A549 (cell line): ENCODE data around the gene ITGA7. TPM values are rescaled to one million over a fixed set of nuclear protein-coding genes. Genes with fewer than 3 reads are reported as not detected.
A peak's percentile ranks its signal among the peaks of the same experiment; 100 is the strongest.

ENCODE experiments used
- ATAC-seq, 2 experiments: fragments of 200-7000 bp in 1 of 2; fragments of >200 bp in 1 of 2; cut with Nextera tagmentation in 1 of 2; cut with Tn5 transposase in 1 of 2; 3 replicates each; pipeline versions ENCODE4 v1.8.0 to v1.9.1; 2018 to 2020; ENCODE audit warnings: mild to moderate bottlenecking in 1 of 2, moderate library complexity in 1 of 2
- CTCF ChIA-PET: fragments of 300-600 bp; sonication (Branson Sonifier 250); formaldehyde crosslinking; extraction: SDS; loops from one replicate; lab custom pipeline; 2021; ENCODE audit warnings: antibody characterized with exemption, inconsistent platforms; lab: Yijun Ruan, JAX
- POLR2A ChIA-PET: fragments of 350-600 bp; formaldehyde crosslinking; extraction: SDS; loops from one replicate; lab custom pipeline; 2021; ENCODE audit warnings: antibody characterized with exemption, inconsistent platforms; lab: Yijun Ruan, JAX
- DNase-seq, 2 experiments: peaks; one replicate each; pipeline versions ENCODE4 v3.0.0 to v3.0.0-alpha.2; 2011 to 2016; ENCODE audit warnings: low read depth in 1 of 2, low spot score in 1 of 2
- FAIRE-seq: peaks from 2 replicates; lab custom pipeline; 2011; peaks lifted over from hg19 to GRCh38; lab: Jason Lieb, UNC
- H3K27ac ChIP-seq, 2 experiments: fragments of >200 bp; sonication (Bioruptor Twin); formaldehyde crosslinking; 3 replicates each; pipeline ENCODE4 v1.5.1; 2016 to 2017
- H3K4me1 ChIP-seq: fragments of >200 bp; sonication (Bioruptor Twin); formaldehyde crosslinking; 3 replicates; pipeline ENCODE4 v1.6.1; 2016
- H3K4me2 ChIP-seq: fragments of >200 bp; sonication (Bioruptor Twin); formaldehyde crosslinking; 3 replicates; pipeline ENCODE4 v1.6.1; 2016
- H3K4me3 ChIP-seq: fragments of >200 bp; sonication (Bioruptor Twin); formaldehyde crosslinking; 3 replicates; pipeline ENCODE4 v1.5.1; 2016
- H3K9me3 ChIP-seq: fragments of >200 bp; sonication (Bioruptor Twin); formaldehyde crosslinking; 3 replicates; pipeline ENCODE4 v1.6.1; 2016
- CBX2 ChIP-seq: fragments of 200-600 bp; sonication (generic); IDR thresholded peaks from 2 replicates; pipeline ENCODE4 v1.6.1; 2016; ENCODE audit warnings: low read depth, mild to moderate bottlenecking, borderline replicate concordance
- CHD2 ChIP-seq: fragments of 150-350 bp; IDR thresholded peaks from 2 replicates; pipeline ENCODE4 v1.6.1; 2014; ENCODE audit warnings: low read length; ENCODE audit not compliant: partially characterized antibody
- CHD4 ChIP-seq: fragments of 200-600 bp; sonication (generic); IDR thresholded peaks from 2 replicates; pipeline ENCODE4 v1.6.1; 2016; ENCODE audit warnings: antibody characterized with exemption, mild to moderate bottlenecking, borderline replicate concordance
- EHF ChIP-seq: fragments of 250-450 bp; sonication (Bioruptor Pico); IDR thresholded peaks from 2 replicates; pipeline ENCODE4 v1.5.0; 2020; ENCODE audit warnings: mild to moderate bottlenecking
- EP300 ChIP-seq, 2 experiments: fragments of >200 bp; sonication (Bioruptor Twin); formaldehyde crosslinking; IDR thresholded peaks; 2 replicates in 1 of 2; 3 replicates in 1 of 2; pipeline ENCODE4 v1.6.1; 2016 to 2017
- ESRRA ChIP-seq: fragments of 150-350 bp; IDR thresholded peaks from 2 replicates; pipeline ENCODE4 v1.6.1; 2014; ENCODE audit warnings: mild to moderate bottlenecking, low read length, borderline replicate concordance
- FOSL2 ChIP-seq, 2 experiments: fragments of 450-650 bp in 1 of 2; fragments of >200 bp in 1 of 2; sonication (Bioruptor Twin) in 1 of 2; formaldehyde crosslinking; IDR thresholded peaks; 2 replicates each; pipeline versions ENCODE4 v1.5.0 to v1.6.1; 2016 to 2020; ENCODE audit warnings: mild to moderate bottlenecking in 1 of 2, moderate library complexity in 1 of 2
- FOXS1 ChIP-seq: fragments of 250-450 bp; sonication (Bioruptor Pico); IDR thresholded peaks from 2 replicates; pipeline ENCODE4 v1.5.0; 2020; ENCODE audit warnings: mild to moderate bottlenecking, moderate library complexity
- GATA3 ChIP-seq: IDR thresholded peaks from 2 replicates; pipeline ENCODE4 v1.6.1; 2012; ENCODE audit warnings: borderline replicate concordance
- HDAC2 ChIP-seq: fragments of 200-600 bp; sonication (generic); IDR thresholded peaks from 2 replicates; pipeline ENCODE4 v1.6.1; 2016
- HEYL ChIP-seq: fragments of 250-450 bp; sonication (Bioruptor Pico); IDR thresholded peaks from 2 replicates; pipeline ENCODE4 v1.8.0; 2021; ENCODE audit warnings: mild to moderate bottlenecking, moderate library complexity
- JUN ChIP-seq, 2 experiments: fragments of >200 bp; sonication (Bioruptor Twin); formaldehyde crosslinking; IDR thresholded peaks; 2 replicates in 1 of 2; 3 replicates in 1 of 2; pipeline ENCODE4 v1.6.1; 2016 to 2017
- MAFK ChIP-seq: fragments of 450-650 bp; IDR thresholded peaks from 2 replicates; pipeline ENCODE4 v1.6.1; 2014; ENCODE audit not compliant: partially characterized antibody
- MYC ChIP-seq: IDR thresholded peaks from 2 replicates; pipeline ENCODE4 v1.6.1; 2012; ENCODE audit warnings: mild to moderate bottlenecking, inconsistent platforms, low read length, improper control_type of control experiment, borderline replicate concordance
- NPAS2 ChIP-seq: fragments of 250-450 bp; sonication (Bioruptor Pico); IDR thresholded peaks from 2 replicates; pipeline ENCODE4 v1.8.0; 2022; ENCODE audit warnings: mild to moderate bottlenecking, moderate library complexity, borderline replicate concordance
- RARB ChIP-seq: fragments of 250-450 bp; sonication (Bioruptor Pico); IDR thresholded peaks from 2 replicates; pipeline ENCODE4 v1.8.0; 2021; ENCODE audit warnings: mild to moderate bottlenecking, moderate library complexity
- RNF2 ChIP-seq: fragments of 200-600 bp; sonication (generic); IDR thresholded peaks from 2 replicates; pipeline ENCODE4 v1.6.1; 2016; ENCODE audit warnings: low read depth, mild to moderate bottlenecking, antibody characterized with exemption, moderate library complexity, borderline replicate concordance
- TFCP2L1 ChIP-seq: fragments of 250-450 bp; sonication (Bioruptor Pico); IDR thresholded peaks from 2 replicates; pipeline ENCODE4 v1.5.0; 2021; ENCODE audit warnings: mild to moderate bottlenecking
- ZNF302 ChIP-seq: fragments of 250-450 bp; sonication (Bioruptor Pico); IDR thresholded peaks from 2 replicates; pipeline ENCODE4 v1.9.0; 2021; ENCODE audit warnings: inconsistent platforms, mild to moderate bottlenecking, moderate library complexity
- ZSCAN20 ChIP-seq: fragments of 250-450 bp; sonication (Bioruptor Pico); IDR thresholded peaks from 2 replicates; pipeline ENCODE4 v1.8.0; 2022; ENCODE audit warnings: mild to moderate bottlenecking, moderate library complexity
- WGBS: methylation state at CpG from one replicate; pipeline ENCODE4 v1.1.6; 2017; ENCODE audit errors: missing lambda C conversion rate; 5-methylcytosine and 5-hydroxymethylcytosine counted together
- polyA plus RNA-seq, 4 experiments: library from polyadenylated mRNA; depleted of rRNA in 3 of 4; stranded (reverse); fragments of >200 nt; fragmentation: RNase III in 1 of 4; extraction: RNeasy Plus Mini Kit Qiagen cat#74134 plus additional on column Dnase treatment in 1 of 4; gene quantifications; 2 replicates in 3 of 4; 3 replicates in 1 of 4; pipeline ENCODE4 v1.2.3, GENCODE V29; 2011 to 2017
- TF ChIP-seq, protein P1 (sequence below): fragments of 250-450 bp; sonication (Bioruptor Pico); IDR thresholded peaks from 2 replicates; pipeline ENCODE4 v1.5.0; 2021; ENCODE audit warnings: mild to moderate bottlenecking, moderate library complexity, borderline replicate concordance
- TF ChIP-seq, protein P2 (sequence below): fragments of >200 bp; sonication (Bioruptor Twin); formaldehyde crosslinking; IDR thresholded peaks from 2 replicates; pipeline ENCODE4 v1.6.1; 2016
- TF ChIP-seq, protein P3 (sequence below): fragments of >200 bp; sonication (Bioruptor Twin); formaldehyde crosslinking; IDR thresholded peaks from 3 replicates; pipeline ENCODE4 v1.5.1; 2016

Gene ITGA7
- polyA plus RNA-seq, 2 of the 4 experiments (the other 2 are of a cell fraction), result 1.4 to 1.9 TPM

DNA sequence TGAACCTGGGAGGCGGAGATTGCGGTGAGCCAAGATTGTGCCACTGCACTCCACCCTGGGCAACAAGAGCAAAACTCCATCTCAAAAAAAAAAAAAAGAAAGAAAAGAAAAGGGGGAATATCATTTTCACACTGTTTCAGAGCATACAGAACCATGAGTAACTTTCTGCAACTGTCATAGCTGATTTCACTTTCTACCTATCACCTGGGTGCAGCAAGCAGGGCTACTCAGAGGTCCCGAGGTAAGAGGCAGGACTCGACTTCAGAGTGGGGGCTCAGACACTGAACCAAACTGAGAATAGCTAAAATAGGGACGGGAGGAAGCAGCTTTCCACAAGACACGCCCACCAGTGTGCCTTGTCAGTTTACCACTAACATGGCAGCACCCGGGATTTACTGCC lies 41.2 kb downstream of the ITGA7 start:
- 33% methylated on average over 7 of the region's 7 CpGs for WGBS
- no peak for TF ChIP-seq ZNF302
- TF ChIP-seq, protein P1, sequence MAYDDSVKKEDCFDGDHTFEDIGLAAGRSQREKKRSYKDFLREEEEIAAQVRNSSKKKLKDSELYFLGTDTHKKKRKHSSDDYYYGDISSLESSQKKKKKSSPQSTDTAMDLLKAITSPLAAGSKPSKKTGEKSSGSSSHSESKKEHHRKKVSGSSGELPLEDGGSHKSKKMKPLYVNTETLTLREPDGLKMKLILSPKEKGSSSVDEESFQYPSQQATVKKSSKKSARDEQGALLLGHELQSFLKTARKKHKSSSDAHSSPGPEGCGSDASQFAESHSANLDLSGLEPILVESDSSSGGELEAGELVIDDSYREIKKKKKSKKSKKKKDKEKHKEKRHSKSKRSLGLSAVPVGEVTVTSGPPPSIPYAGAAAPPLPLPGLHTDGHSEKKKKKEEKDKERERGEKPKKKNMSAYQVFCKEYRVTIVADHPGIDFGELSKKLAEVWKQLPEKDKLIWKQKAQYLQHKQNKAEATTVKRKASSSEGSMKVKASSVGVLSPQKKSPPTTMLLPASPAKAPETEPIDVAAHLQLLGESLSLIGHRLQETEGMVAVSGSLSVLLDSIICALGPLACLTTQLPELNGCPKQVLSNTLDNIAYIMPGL (CRISPR knock-in tag), result no peak
- TF ChIP-seq HDAC2, result no peak
- TF ChIP-seq RNF2, result no peak
- TF ChIP-seq MYC, result no peak
- no peak for TF ChIP-seq TFCP2L1
- no peak for TF ChIP-seq FOXS1 (CRISPR knock-in tag)
- no peak for TF ChIP-seq GATA3
- ATAC-seq (no peak), DNase-seq (no peak), FAIRE-seq (no peak)
- Histone ChIP-seq H3K4me1 (no peaks in the 10 kb centered on the region), H3K27ac (no peak overlapping the region), H3K9me3 (no peaks in the 10 kb centered on the region), H3K4me2 (no peak overlapping the region), H3K4me3 (no peak overlapping the region)
- POLR2A ChIA-PET, result no interaction called here
- CTCF ChIA-PET, result interaction anchor here (1.2 to 1.6 kb wide), 3 partner anchors 10 to 55 kb away, joined by 3 to 5 read pairs (median 3); a partner anchor contains a TSS

DNA sequence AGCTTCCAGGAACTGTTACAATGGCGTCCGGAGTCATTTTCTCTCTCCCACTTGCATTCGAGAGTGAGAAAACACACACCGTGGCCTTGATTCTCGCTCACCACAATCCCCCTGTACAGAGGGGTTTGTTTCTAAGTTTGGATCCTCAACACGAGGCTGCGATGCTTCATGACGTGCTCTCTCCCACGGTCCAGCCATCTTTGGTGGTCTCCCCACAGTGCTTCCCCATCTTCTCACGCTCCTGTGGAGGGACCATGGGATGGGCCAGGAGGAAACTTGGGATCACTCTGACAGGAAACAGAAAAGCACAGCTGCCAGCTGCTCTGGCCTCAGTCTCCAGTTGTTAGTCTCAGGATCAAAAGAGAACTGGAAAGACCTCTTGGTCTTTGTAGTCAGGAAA lies 42.9 kb downstream of the ITGA7 start:
- no peak overlapping the region for H3K27ac ChIP-seq
- ATAC-seq (0 out of 6 replicates have a peak, but pooled peaks of 1 of the 2 experiments have one; percentile 15), DNase-seq (no peak)
- 71% methylated on average over 10 of the region's 10 CpGs for WGBS
- no peaks in the 10 kb centered on the region for H3K9me3 ChIP-seq
- POLR2A ChIA-PET, result no interaction called here
- no peak overlapping the region for H3K4me2 ChIP-seq
- TF ChIP-seq CBX2, result no peak
- TF ChIP-seq JUN (IDR thresholded peaks at IDR 0.05), result no peak
- TF ChIP-seq RARB, result no peak
- TF ChIP-seq NPAS2 (CRISPR knock-in tag), result no peak
- TF ChIP-seq HEYL, result no peak
- no peak for TF ChIP-seq FOSL2 (IDR thresholded peaks at IDR 0.05)
- no peak for TF ChIP-seq FOSL2 (CRISPR knock-in tag; IDR thresholded peaks at IDR 0.05)
- TF ChIP-seq, protein P2, sequence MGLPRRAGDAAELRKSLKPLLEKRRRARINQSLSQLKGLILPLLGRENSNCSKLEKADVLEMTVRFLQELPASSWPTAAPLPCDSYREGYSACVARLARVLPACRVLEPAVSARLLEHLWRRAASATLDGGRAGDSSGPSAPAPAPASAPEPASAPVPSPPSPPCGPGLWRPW, result no peak
- no peak for TF ChIP-seq CHD2
- no peak for TF ChIP-seq CHD4
- TF ChIP-seq, all 56 proteins: peak for 0
- no peaks in the 10 kb centered on the region for H3K4me1 ChIP-seq
- FAIRE-seq, result no peak
- no peak overlapping the region for H3K4me3 ChIP-seq
- CTCF ChIA-PET, result no interaction called here

DNA sequence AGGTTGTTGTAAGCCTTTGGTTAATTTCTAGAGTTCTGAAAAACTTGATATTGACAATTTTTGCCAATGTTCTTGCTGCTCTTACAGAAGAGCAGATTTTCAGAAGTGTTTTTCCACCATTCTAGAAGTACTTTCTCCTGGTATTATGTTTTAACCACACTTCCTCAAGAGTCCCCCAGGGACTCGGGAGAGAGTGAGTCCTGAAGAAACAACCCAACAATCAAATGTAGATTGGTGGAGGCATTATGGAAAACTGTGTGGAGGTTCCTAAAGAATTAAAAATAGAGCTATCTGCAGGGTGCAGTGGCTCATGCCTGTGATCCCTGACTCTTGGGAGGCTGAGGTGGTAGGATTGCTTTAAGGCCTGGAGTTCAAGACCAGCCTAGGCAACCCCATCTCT lies 44.3 kb downstream of the ITGA7 start:
- TF ChIP-seq, protein P1 (CRISPR knock-in tag), result no peak
- TF ChIP-seq ESRRA, result no peak
- TF ChIP-seq ZSCAN20 (CRISPR knock-in tag), result no peak
- no peak for TF ChIP-seq EHF (CRISPR knock-in tag)
- no peak for TF ChIP-seq FOXS1 (CRISPR knock-in tag)
- TF ChIP-seq MAFK, result no peak
- no peak for TF ChIP-seq EP300 (IDR thresholded peaks at IDR 0.05)
- TF ChIP-seq, protein P3, sequence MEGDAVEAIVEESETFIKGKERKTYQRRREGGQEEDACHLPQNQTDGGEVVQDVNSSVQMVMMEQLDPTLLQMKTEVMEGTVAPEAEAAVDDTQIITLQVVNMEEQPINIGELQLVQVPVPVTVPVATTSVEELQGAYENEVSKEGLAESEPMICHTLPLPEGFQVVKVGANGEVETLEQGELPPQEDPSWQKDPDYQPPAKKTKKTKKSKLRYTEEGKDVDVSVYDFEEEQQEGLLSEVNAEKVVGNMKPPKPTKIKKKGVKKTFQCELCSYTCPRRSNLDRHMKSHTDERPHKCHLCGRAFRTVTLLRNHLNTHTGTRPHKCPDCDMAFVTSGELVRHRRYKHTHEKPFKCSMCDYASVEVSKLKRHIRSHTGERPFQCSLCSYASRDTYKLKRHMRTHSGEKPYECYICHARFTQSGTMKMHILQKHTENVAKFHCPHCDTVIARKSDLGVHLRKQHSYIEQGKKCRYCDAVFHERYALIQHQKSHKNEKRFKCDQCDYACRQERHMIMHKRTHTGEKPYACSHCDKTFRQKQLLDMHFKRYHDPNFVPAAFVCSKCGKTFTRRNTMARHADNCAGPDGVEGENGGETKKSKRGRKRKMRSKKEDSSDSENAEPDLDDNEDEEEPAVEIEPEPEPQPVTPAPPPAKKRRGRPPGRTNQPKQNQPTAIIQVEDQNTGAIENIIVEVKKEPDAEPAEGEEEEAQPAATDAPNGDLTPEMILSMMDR, result no peak
- TF ChIP-seq HDAC2, result no peak
- Histone ChIP-seq H3K4me2 (no peak overlapping the region), H3K4me1 (no peaks in the 10 kb centered on the region), H3K4me3 (no peak overlapping the region), H3K9me3 (no peaks in the 10 kb centered on the region), H3K27ac (no peak overlapping the region)
- ATAC-seq (no peak), DNase-seq (no peak), FAIRE-seq (no peak)
- CTCF ChIA-PET, result interaction anchor here (1.3 to 4.0 kb wide), 4 partner anchors 18 to 74 kb away, joined by 3 to 19 read pairs (median 8); partner anchors contain the start of gene RDH5
- WGBS, result 65% methylated on average over 1 of the region's 1 CpG
- POLR2A ChIA-PET, result no interaction called here
